ENCODE data around the gene SMG9. TPM values are rescaled to one million over a fixed set of nuclear protein-coding genes. Genes with fewer than 3 reads are reported as not detected.

SMG9 gene
- total RNA-seq, 1 experiment from 2014 or later, result 52.2 TPM

- H3K27ac Mint-ChIP-seq, result no peak overlapping the region
- Histone ChIP-seq H2AFZ (ENCODE audit: low read length) (no peak overlapping the region), H3K9me3 (ENCODE audit: control insufficient read depth, low read depth, low read length) (no peaks in the 10 kb centered on the region), H3K79me1 (ENCODE audit: insufficient read depth, low read depth, low read length, poor library complexity, severe bottlenecking) (no peaks in the 10 kb centered on the region), H3K56ac (ENCODE audit: insufficient read length, low read depth, low read length) (no peak overlapping the region), H2BK5ac (ENCODE audit: insufficient read length, low read length) (no peak overlapping the region), H3K27ac (ENCODE audit: insufficient read length, low read depth, low read length) (no peak overlapping the region), H4K20me1 (ENCODE audit: control insufficient read depth, insufficient read depth, insufficient read length) (no peaks in the 10 kb centered on the region), H3K27me3 (ENCODE audit: insufficient read depth, low read length) (no peaks in the 10 kb centered on the region), H3K4me2 (ENCODE audit: insufficient read depth, insufficient read length, low read length) (no peak overlapping the region), H2BK120ac (ENCODE audit: low read depth, low read length, poor library complexity, severe bottlenecking) (no peak overlapping the region), H3T11ph (ENCODE audit: low read length) (no peak overlapping the region), H3K14ac (ENCODE audit: insufficient read depth, low read length) (no peak overlapping the region), H2BK20ac (ENCODE audit: low read depth, low read length, poor library complexity, severe bottlenecking) (no peak overlapping the region), H3K23ac (ENCODE audit: insufficient read length, low read depth, low read length) (no peak overlapping the region), H2BK12ac (ENCODE audit: insufficient read length, low read depth, low read length) (no peak overlapping the region), H2BK15ac (ENCODE audit: low read depth, low read length) (no peak overlapping the region), H3K4me1 (ENCODE audit: insufficient read depth, low read length) (no peaks in the 10 kb centered on the region; the same call in 1 of the 2 replicates), H4K8ac (replicated peaks; ENCODE audit: insufficient read length, low read depth, low read length) (no peak overlapping the region), H3K23me2 (ENCODE audit: insufficient read length, low read depth, low read length, poor library complexity, severe bottlenecking) (no peaks in the 10 kb centered on the region), H3K79me2 (ENCODE audit: insufficient read depth, low read length) (no peaks in the 10 kb centered on the region), H2AK5ac (ENCODE audit: insufficient read length, low read length) (no peak overlapping the region), H3K4ac (ENCODE audit: low read depth, low read length) (no peak overlapping the region), H3K9ac (ENCODE audit: extremely low read depth, insufficient read length, low read length) (no peak overlapping the region), H4K91ac (ENCODE audit: insufficient read length, low read depth, low read length) (no peak overlapping the region), H3K18ac (ENCODE audit: insufficient read length, low read depth, low read length) (no peak overlapping the region), H4K5ac (ENCODE audit: insufficient read length, low read depth, low read length) (no peak overlapping the region)
- peaks cover 3% of the 10 kb centered on the region; the same call in 1 of the 2 replicates for H3K27me3 Mint-ChIP-seq (ENCODE audit: low read depth)
- TF ChIP-seq CTCF (conservative IDR thresholded peaks at IDR 0.05), result no peak
- H3K4me1 Mint-ChIP-seq, result peaks cover 21 to 25% of the 10 kb centered on the region in 2 experiments
- peaks cover 0 to 6% (median 5%) of the 10 kb centered on the region in 3 experiments; a peak in 2 of 7 replicates for H3K36me3 Mint-ChIP-seq (ENCODE audit: insufficient read depth in 1 of 3, low read depth in 3 of 3)
- no CpG with 5 or more reads among the region's 4 CpGs for WGBS (ENCODE audit: extremely low coverage, insufficient read length, low lambda C conversion rate)
- DNase-seq, result no peak
- H3K4me3 Mint-ChIP-seq, result no peak overlapping the region
- no peaks in the 10 kb centered on the region for H3K9me3 Mint-ChIP-seq
Measured at GRCh38 chr19:43760941-43761340, 6.2 kb upstream of the SMG9 start.

Data from H9 (cell line).